ENCODE measurements around the gene FHIP1A. TPM values are rescaled to one million over a fixed set of nuclear protein-coding genes. Genes with fewer than 3 reads are reported as not detected.

FHIP1A gene
- total RNA-seq, 3 donors from 2014 or later (not counting 1 experiment from before 2014, with no cell fraction given): 0.49 to 3.0 TPM; not detected in 1

DNA sequence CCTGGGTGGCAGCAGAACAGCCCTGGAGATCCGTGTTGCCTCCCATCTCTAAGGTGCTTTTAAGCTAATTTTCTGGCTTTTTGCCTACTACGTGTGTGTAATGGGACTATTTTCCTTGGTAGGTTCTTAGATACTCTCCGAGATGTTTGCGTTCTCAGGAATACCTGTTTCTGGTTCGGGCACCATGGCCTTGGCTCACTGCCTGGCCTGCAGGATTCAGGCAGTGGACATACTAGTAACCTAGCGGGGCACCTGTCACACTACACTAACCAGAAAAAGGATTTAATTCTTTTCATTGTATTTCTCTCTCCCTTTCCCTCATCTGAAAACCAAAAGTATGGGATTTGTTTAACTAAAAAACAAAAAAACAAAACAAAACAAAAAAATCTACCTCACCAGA, 29.2 kb downstream of the FHIP1A start:
- Histone ChIP-seq H3K4me1 (ENCODE audit: control insufficient read depth, insufficient read depth, low read length) (no peaks in the 10 kb centered on the region), H3K4me3 (ENCODE audit: low read length) (no peak overlapping the region), H3K36me3 (ENCODE audit: control insufficient read depth, insufficient read depth, low read length) (no peaks in the 10 kb centered on the region), H3K9me3 (ENCODE audit: control insufficient read depth, insufficient read depth, low read length) (no peaks in the 10 kb centered on the region), H3K27ac (ENCODE audit: low read length) (no peak overlapping the region), H3K27me3 (ENCODE audit: control insufficient read depth, insufficient read depth, low read length) (no peaks in the 10 kb centered on the region)
- DNase-seq (no peak), ATAC-seq (no peak)
- intact Hi-C loops (cut with micrococcal nuclease): no loop called here
- Mint-ChIP-seq H3K9me3 (peaks cover 0 to 2% of the 10 kb centered on the region in 2 donors), H3K27me3 (ENCODE audit: low read depth in 2 of 2) (peaks cover 3 to 5% of the 10 kb centered on the region in 2 donors), H3K27ac (no peak overlapping the region), H3K4me1 (no peaks in the 10 kb centered on the region), H3K36me3 (no peaks in the 10 kb centered on the region), H3K4me3 (no peak overlapping the region)
- WGBS (ENCODE audit: insufficient coverage): 88% methylated on average over 6 of the region's 6 CpGs
- TF ChIP-seq, protein P1, sequence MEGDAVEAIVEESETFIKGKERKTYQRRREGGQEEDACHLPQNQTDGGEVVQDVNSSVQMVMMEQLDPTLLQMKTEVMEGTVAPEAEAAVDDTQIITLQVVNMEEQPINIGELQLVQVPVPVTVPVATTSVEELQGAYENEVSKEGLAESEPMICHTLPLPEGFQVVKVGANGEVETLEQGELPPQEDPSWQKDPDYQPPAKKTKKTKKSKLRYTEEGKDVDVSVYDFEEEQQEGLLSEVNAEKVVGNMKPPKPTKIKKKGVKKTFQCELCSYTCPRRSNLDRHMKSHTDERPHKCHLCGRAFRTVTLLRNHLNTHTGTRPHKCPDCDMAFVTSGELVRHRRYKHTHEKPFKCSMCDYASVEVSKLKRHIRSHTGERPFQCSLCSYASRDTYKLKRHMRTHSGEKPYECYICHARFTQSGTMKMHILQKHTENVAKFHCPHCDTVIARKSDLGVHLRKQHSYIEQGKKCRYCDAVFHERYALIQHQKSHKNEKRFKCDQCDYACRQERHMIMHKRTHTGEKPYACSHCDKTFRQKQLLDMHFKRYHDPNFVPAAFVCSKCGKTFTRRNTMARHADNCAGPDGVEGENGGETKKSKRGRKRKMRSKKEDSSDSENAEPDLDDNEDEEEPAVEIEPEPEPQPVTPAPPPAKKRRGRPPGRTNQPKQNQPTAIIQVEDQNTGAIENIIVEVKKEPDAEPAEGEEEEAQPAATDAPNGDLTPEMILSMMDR (IDR thresholded peaks at IDR 0.05): no peak

DNA sequence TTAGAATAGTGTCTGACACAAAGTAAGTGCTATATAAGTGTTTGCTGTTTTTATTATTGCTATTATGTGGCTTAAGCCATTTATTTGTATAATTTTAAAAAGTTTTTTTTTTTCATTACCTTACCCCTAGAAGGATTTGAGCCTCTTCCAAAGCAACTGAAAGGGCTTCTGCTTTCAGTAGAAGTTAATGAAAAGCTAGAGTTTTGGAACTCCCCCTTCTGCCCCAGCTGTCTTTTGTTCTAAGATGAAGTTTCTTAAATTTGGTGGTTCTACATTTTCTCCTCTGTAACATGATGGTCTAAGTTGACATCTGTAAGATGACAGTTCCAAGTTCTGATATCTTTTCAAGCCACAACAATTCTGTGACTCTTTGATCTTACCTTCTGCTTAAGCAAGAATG, 30.3 kb downstream of the FHIP1A start:
- Histone ChIP-seq H3K4me3 (ENCODE audit: low read length) (no peak overlapping the region), H3K9me3 (ENCODE audit: control insufficient read depth, insufficient read depth, low read length) (no peaks in the 10 kb centered on the region), H3K36me3 (ENCODE audit: control insufficient read depth, insufficient read depth, low read length) (no peaks in the 10 kb centered on the region), H3K27me3 (ENCODE audit: control insufficient read depth, insufficient read depth, low read length) (no peaks in the 10 kb centered on the region), H3K4me1 (ENCODE audit: control insufficient read depth, insufficient read depth, low read length) (no peaks in the 10 kb centered on the region), H3K27ac (ENCODE audit: low read length) (no peak overlapping the region)
- ATAC-seq (no peak), DNase-seq (no peak)
- H3K36me3 Mint-ChIP-seq: no peaks in the 10 kb centered on the region
- no peak overlapping the region for H3K27ac Mint-ChIP-seq
- H3K9me3 Mint-ChIP-seq: peaks cover 0 to 2% of the 10 kb centered on the region in 2 donors
- H3K4me3 Mint-ChIP-seq: no peak overlapping the region
- peaks cover 0 to 5% of the 10 kb centered on the region in 2 donors for H3K27me3 Mint-ChIP-seq (ENCODE audit: low read depth in 2 of 2)
- intact Hi-C loops (cut with micrococcal nuclease): no loop called here
- TF ChIP-seq, protein P1 (IDR thresholded peaks at IDR 0.05): no peak
- H3K4me1 Mint-ChIP-seq: no peaks in the 10 kb centered on the region

DNA sequence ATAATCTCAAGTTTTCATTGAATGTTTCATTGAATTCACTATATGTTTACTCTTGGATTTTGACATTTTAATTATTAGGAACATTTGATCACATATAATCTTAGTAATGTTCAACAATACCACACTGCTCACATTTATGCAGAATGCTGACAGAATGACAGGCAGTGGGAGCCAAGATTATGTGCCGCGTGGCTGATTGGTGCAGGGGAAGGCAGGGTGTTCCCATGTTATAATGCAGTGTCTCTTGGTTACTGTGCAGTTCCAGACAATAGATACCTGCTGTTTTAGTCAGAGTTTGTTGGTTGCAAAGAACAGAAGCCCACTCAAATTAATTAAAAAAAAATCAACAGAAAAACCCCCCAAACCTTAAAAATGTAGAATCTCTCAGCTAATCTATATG, 33.0 kb downstream of the FHIP1A start:
- H3K9me3 ChIP-seq (ENCODE audit: control insufficient read depth, insufficient read depth, low read length): no peaks in the 10 kb centered on the region
- H3K4me3 Mint-ChIP-seq: no peak overlapping the region
- H3K36me3 Mint-ChIP-seq: no peaks in the 10 kb centered on the region
- TF ChIP-seq, protein P1 (IDR thresholded peaks at IDR 0.05): no peak
- H3K4me1 ChIP-seq (ENCODE audit: control insufficient read depth, insufficient read depth, low read length): no peaks in the 10 kb centered on the region
- H3K27ac ChIP-seq (ENCODE audit: low read length): no peak overlapping the region
- no peaks in the 10 kb centered on the region for H3K36me3 ChIP-seq (ENCODE audit: control insufficient read depth, insufficient read depth, low read length)
- peaks cover 5 to 9% of the 10 kb centered on the region in 2 donors for H3K27me3 Mint-ChIP-seq (ENCODE audit: low read depth in 2 of 2)
- no peak for ATAC-seq
- 86% methylated on average over 2 of the region's 2 CpGs for WGBS (ENCODE audit: insufficient coverage)
- H3K27ac Mint-ChIP-seq: no peak overlapping the region
- H3K27me3 ChIP-seq (ENCODE audit: control insufficient read depth, insufficient read depth, low read length): no peaks in the 10 kb centered on the region
- no peak overlapping the region for H3K4me3 ChIP-seq (ENCODE audit: low read length)
- intact Hi-C loops (cut with micrococcal nuclease): no loop called here
- DNase-seq: no peak
- no peaks in the 10 kb centered on the region for H3K4me1 Mint-ChIP-seq
- H3K9me3 Mint-ChIP-seq: peaks cover 0 to 2% of the 10 kb centered on the region in 2 donors

DNA sequence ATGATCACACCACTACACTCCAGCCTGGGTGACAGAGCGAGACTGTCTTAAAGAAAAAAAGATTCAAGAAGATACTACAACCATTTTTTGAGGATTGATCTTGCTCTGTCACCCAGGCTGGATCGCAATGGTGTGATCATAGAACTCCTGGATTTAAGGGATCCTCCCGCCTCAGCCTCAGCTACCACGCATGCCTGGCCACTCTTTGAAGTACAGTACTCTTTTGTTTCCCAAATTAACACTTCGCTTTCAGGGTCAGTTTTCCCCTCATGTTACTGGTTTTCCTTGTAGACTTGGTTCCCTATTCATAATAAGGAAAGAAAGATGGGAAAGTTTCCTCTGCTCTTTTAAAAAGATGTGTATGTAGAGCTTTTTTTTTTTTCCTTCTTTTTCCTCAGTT, 34.3 kb downstream of the FHIP1A start:
- H3K4me3 Mint-ChIP-seq: no peak overlapping the region
- DNase-seq (no peak), ATAC-seq (no peak)
- 88% methylated on average over 5 of the region's 5 CpGs for WGBS (ENCODE audit: insufficient coverage)
- no peak overlapping the region for H3K4me3 ChIP-seq (ENCODE audit: low read length)
- no peaks in the 10 kb centered on the region for H3K4me1 ChIP-seq (ENCODE audit: control insufficient read depth, insufficient read depth, low read length)
- H3K27me3 Mint-ChIP-seq (ENCODE audit: low read depth in 2 of 2): peaks cover 5 to 9% of the 10 kb centered on the region in 2 donors
- H3K27ac ChIP-seq (ENCODE audit: low read length): no peak overlapping the region
- H3K9me3 Mint-ChIP-seq: no peaks in the 10 kb centered on the region
- no peaks in the 10 kb centered on the region for H3K27me3 ChIP-seq (ENCODE audit: control insufficient read depth, insufficient read depth, low read length)
- intact Hi-C loops (cut with micrococcal nuclease): no loop called here
- H3K36me3 ChIP-seq (ENCODE audit: control insufficient read depth, insufficient read depth, low read length): no peaks in the 10 kb centered on the region
- TF ChIP-seq, protein P1 (IDR thresholded peaks at IDR 0.05): no peak
- H3K36me3 Mint-ChIP-seq: no peaks in the 10 kb centered on the region
- H3K9me3 ChIP-seq (ENCODE audit: control insufficient read depth, insufficient read depth, low read length): no peaks in the 10 kb centered on the region
- no peak overlapping the region for H3K27ac Mint-ChIP-seq
- H3K4me1 Mint-ChIP-seq: no peaks in the 10 kb centered on the region
